Uterus (tissue), 4 donors: Measurements from ENCODE around the gene CFAP210. TPM values are rescaled to one million over a fixed set of nuclear protein-coding genes. Genes with fewer than 3 reads are reported as not detected.
A peak's percentile ranks its signal among the peaks of the same experiment; 100 is the strongest.

ENCODE experiments used
- DNase-seq, 2 donors: peaks; one replicate each; pipeline ENCODE4 v3.0.0-alpha.2; 2019 to 2020
- H3K27ac ChIP-seq, 2 donors: fragments of 200-600 bp; sonication (generic); 1 replicate in 1 of 2; 2 replicates in 1 of 2; pipeline ENCODE4 v1.5.1; 2016 to 2018
- H3K27me3 ChIP-seq, 2 donors: fragments of 200-600 bp; sonication (generic); one replicate each; pipeline ENCODE4 v1.5.1; 2018 to 2019; ENCODE audit warnings: control low read depth in 1 of 2
- H3K36me3 ChIP-seq, 2 donors: fragments of 200-600 bp; sonication (generic); one replicate each; pipeline ENCODE4 v1.5.1; 2019; ENCODE audit warnings: control low read depth in 1 of 2
- H3K4me1 ChIP-seq, 2 donors: fragments of 200-600 bp; sonication (generic); one replicate each; pipeline ENCODE4 v1.5.1; 2018 to 2019; ENCODE audit warnings: control low read depth in 1 of 2
- H3K4me3 ChIP-seq, 2 donors: fragments of 200-600 bp; sonication (generic); 1 replicate in 1 of 2; 2 replicates in 1 of 2; pipeline ENCODE4 v1.5.1; 2018 to 2019; ENCODE audit warnings: mild to moderate bottlenecking in 1 of 2
- H3K9me3 ChIP-seq, 2 donors: fragments of 200-600 bp; sonication (generic); one replicate each; pipeline ENCODE4 v1.5.1; 2019; ENCODE audit warnings: control low read depth in 1 of 2
- CTCF ChIP-seq, 4 experiments: fragments of 200-600 bp in 2 of 4; fragments of 450-650 bp in 2 of 4; sonication (generic) in 2 of 4; IDR thresholded peaks; one replicate each; pipeline ENCODE4 v1.5.1; 2016 to 2019; ENCODE audit warnings: antibody characterized with exemption in 4 of 4, mild to moderate bottlenecking in 2 of 4, moderate library complexity in 1 of 4
- POLR2A ChIP-seq, 2 donors: fragments of 450-650 bp; IDR thresholded peaks; one replicate each; pipeline ENCODE4 v1.6.1; 2016; ENCODE audit warnings: antibody characterized with exemption in 2 of 2, mild to moderate bottlenecking in 1 of 2, moderate library complexity in 1 of 2
- intact Hi-C: fragments of 100-400 bp; cut with DNase I; formaldehyde crosslinking; loops from one replicate; pipeline ENCODE4 v1.15.1; 2023; ENCODE audit warnings: low total_unique reads
- total RNA-seq, 4 donors: library from RNA; depleted of rRNA in 3 of 4; stranded (reverse); fragments of >200 nt in 3 of 4; gene quantifications; one replicate each; pipeline versions ENCODE4 v1.1.0 to v1.2.4, GENCODE V29; 2014 to 2023
- donor health status: DM: yes; HTN: yes; CAD: no.

The CFAP210 gene
- total RNA-seq, 4 donors from 2014 or later = 0.64 to 3.3 TPM; not detected in 2

- H3K27me3 ChIP-seq = no peaks in the 10 kb centered on the region
- TF ChIP-seq POLR2A (IDR thresholded peaks at IDR 0.05) = no peak
- no peak for TF ChIP-seq CTCF (IDR thresholded peaks at IDR 0.05)
- peak overlapping the region; percentile 8 to 62 for H3K27ac ChIP-seq
- H3K36me3 ChIP-seq = no peaks in the 10 kb centered on the region
- H3K9me3 ChIP-seq = no peaks in the 10 kb centered on the region
- intact Hi-C loops = no loop called here
- DNase-seq = peak in 1 of 2 donors; percentile 39
- peaks cover 0 to 8% of the 10 kb centered on the region in 2 donors for H3K4me1 ChIP-seq
- H3K4me3 ChIP-seq = no peak overlapping the region
Observed at GRCh38 chr2:169716938-169717690, 22.9 kb upstream of the CFAP210 start.

- no peaks in the 10 kb centered on the region for H3K9me3 ChIP-seq
- intact Hi-C loops = no loop called here
- peak overlapping the region; percentile 8 to 62 for H3K27ac ChIP-seq
- H3K4me3 ChIP-seq = no peak overlapping the region
- H3K27me3 ChIP-seq = no peaks in the 10 kb centered on the region
- DNase-seq = peak; percentile 49 to 54
- TF ChIP-seq CTCF (IDR thresholded peaks at IDR 0.05) (peak in 1 of 4 experiments; percentile 9), POLR2A (IDR thresholded peaks at IDR 0.05) (no peak)
- H3K36me3 ChIP-seq = no peaks in the 10 kb centered on the region
- peaks cover 0 to 8% of the 10 kb centered on the region in 2 donors for H3K4me1 ChIP-seq
Observed at GRCh38 chr2:169716238-169716886, 22.2 kb upstream of the CFAP210 start.

- H3K4me3 ChIP-seq = peak overlapping the region; percentile 8 to 22
- peak overlapping the region; percentile 8 to 62 for H3K27ac ChIP-seq
Observed at GRCh38 chr2:169715379-169716237, 21.4 kb upstream of the CFAP210 start.

GRCh38 chr2:169714699-169715098 is 20.5 kb upstream of the CFAP210 start:
- no peak for TF ChIP-seq POLR2A (IDR thresholded peaks at IDR 0.05)
- no peak for TF ChIP-seq CTCF (IDR thresholded peaks at IDR 0.05)
- no peak for DNase-seq
- Histone ChIP-seq H3K4me3 (no peak overlapping the region), H3K27ac (peak overlapping the region in 1 of 2 donors; percentile 46), H3K9me3 (no peaks in the 10 kb centered on the region), H3K27me3 (no peaks in the 10 kb centered on the region), H3K36me3 (no peaks in the 10 kb centered on the region), H3K4me1 (peaks cover 0 to 8% of the 10 kb centered on the region in 2 donors)
- intact Hi-C loops = no loop called here

More at GRCh38 chr2:169715379-169716237, 21.4 kb upstream of the CFAP210 start:
- intact Hi-C loops = no loop called here
- peak in 1 of 2 donors; percentile 36 for DNase-seq
- no peaks in the 10 kb centered on the region for H3K9me3 ChIP-seq
- peaks cover 0 to 8% of the 10 kb centered on the region in 2 donors for H3K4me1 ChIP-seq
- no peaks in the 10 kb centered on the region for H3K27me3 ChIP-seq
- TF ChIP-seq POLR2A (IDR thresholded peaks at IDR 0.05) (no peak), CTCF (IDR thresholded peaks at IDR 0.05) (no peak)
- no peaks in the 10 kb centered on the region for H3K36me3 ChIP-seq
